MM.1S (cell line): ENCODE measurements around the gene CTNNBL1.

ENCODE experiments used
- DNase-seq: peaks from one replicate; pipeline ENCODE4 v3.0.0-alpha.2; 2015
- H2AFZ ChIP-seq: fragments of 300-600 bp; sonication (generic); 2 replicates; pipeline ENCODE4 v1.6.0; 2016; ENCODE audit warnings: antibody characterized with exemption, low read length
- H3F3A ChIP-seq: fragments of 300-600 bp; sonication (generic); 2 replicates; pipeline ENCODE4 v1.6.1; 2016; ENCODE audit warnings: mild to moderate bottlenecking, antibody characterized with exemption, low read length, moderate library complexity, mixed read lengths; ENCODE audit not compliant: insufficient read depth
- H3K27ac ChIP-seq: fragments of 300-600 bp; sonication (generic); 2 replicates; pipeline ENCODE4 v1.5.1; 2016; ENCODE audit warnings: mild to moderate bottlenecking, low read length
- H3K27me3 ChIP-seq: fragments of 300-600 bp; sonication (generic); replicated peaks from 2 replicates; pipeline ENCODE4 v1.6.0; 2016; ENCODE audit warnings: low read length; ENCODE audit not compliant: insufficient read depth
- H3K36me3 ChIP-seq: fragments of 300-600 bp; sonication (generic); replicated peaks from 2 replicates; pipeline ENCODE4 v1.6.1; 2016; ENCODE audit warnings: mild to moderate bottlenecking, low read length, mixed read lengths; ENCODE audit not compliant: insufficient read depth
- H3K4me1 ChIP-seq: fragments of 300-600 bp; sonication (generic); 2 replicates; pipeline ENCODE4 v1.6.1; 2016; ENCODE audit warnings: low read length, mixed read lengths
- H3K4me2 ChIP-seq: fragments of 300-600 bp; sonication (generic); 2 replicates; pipeline ENCODE4 v1.6.0; 2016; ENCODE audit warnings: low read depth, low read length
- H3K4me3 ChIP-seq: fragments of 300-600 bp; sonication (generic); 2 replicates; pipeline ENCODE4 v1.5.1; 2016; ENCODE audit warnings: low read length, mixed read lengths
- H3K79me2 ChIP-seq: fragments of 300-600 bp; sonication (generic); 2 replicates; pipeline ENCODE4 v1.6.1; 2016; ENCODE audit warnings: mixed run types, low read length, mixed read lengths
- H3K9ac ChIP-seq: fragments of 300-600 bp; sonication (generic); 2 replicates; pipeline ENCODE4 v1.6.1; 2016; ENCODE audit warnings: low read length, mixed read lengths
- H3K9me2 ChIP-seq: fragments of 300-600 bp; sonication (generic); replicated peaks from 2 replicates; pipeline ENCODE4 v1.6.1; 2016; ENCODE audit warnings: mild to moderate bottlenecking, low read length, mixed read lengths; ENCODE audit not compliant: insufficient read depth
- H3K9me3 ChIP-seq: fragments of 300-600 bp; sonication (generic); replicated peaks from 2 replicates; pipeline ENCODE4 v1.6.1; 2016; ENCODE audit warnings: mild to moderate bottlenecking, low read length, mixed read lengths; ENCODE audit not compliant: insufficient read depth
- H4K20me1 ChIP-seq: fragments of 300-600 bp; sonication (generic); 2 replicates; pipeline ENCODE4 v1.6.1; 2016; ENCODE audit warnings: mild to moderate bottlenecking, low read length, moderate library complexity, mixed read lengths; ENCODE audit not compliant: insufficient read depth
- CTCF ChIP-seq: fragments of 300-600 bp; sonication (generic); IDR thresholded peaks from 2 replicates; pipeline ENCODE4 v1.5.1; 2016; ENCODE audit warnings: antibody characterized with exemption, low read length, mixed read lengths
- EZH2 ChIP-seq: fragments of 300-600 bp; sonication (generic); optimal IDR thresholded peaks from 2 replicates; pipeline ENCODE3; 2017; ENCODE audit warnings: low read depth, mild to moderate bottlenecking, antibody characterized with exemption, low read length, mixed read lengths
- EZH2phosphoT487 ChIP-seq: fragments of 300-600 bp; sonication (generic); IDR thresholded peaks from 2 replicates; pipeline ENCODE4 v1.6.1; 2018; ENCODE audit warnings: antibody characterized with exemption, low read length

The CTNNBL1 gene

DNA sequence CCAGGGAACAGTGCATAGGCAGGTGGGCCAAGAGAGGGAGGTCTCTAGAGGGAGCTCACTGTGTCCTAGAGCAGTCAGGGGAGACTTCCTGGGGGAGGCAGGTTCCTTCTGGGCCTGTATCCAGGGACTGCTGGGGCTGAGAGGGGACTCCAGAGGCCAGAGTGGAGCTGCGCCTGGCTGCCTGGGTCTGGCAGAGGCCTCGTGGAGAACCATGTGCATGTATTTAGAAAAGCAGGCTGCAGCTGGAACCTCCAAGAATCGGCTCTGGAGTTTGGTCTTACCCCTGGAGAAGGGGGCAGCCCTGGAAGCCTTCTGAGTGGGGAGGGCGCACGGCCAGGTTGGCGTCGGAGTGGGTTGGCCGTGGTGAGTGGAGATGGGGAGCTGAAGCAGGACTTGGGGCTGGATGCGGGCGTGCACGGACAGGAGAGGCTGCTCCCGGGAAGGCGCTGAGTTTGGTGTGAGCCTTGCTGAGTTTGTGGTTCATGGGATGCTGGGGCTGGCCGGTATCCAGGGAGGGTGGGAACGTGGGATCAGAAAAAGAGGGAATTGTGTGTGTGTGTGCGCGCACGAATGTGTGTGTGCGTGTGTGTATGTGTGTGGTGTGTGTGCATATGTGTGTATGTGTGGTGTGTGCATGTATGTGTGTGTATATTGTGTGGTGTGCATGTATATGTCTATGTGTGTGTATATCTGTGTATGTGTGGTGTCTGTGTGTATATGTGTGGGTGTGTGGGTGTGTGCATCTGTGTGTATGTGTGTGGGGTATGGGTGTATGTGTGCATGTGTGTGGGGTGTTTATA, 219.9 kb downstream of the CTNNBL1 start:
- no peaks in the 10 kb centered on the region for H3K9me2 ChIP-seq
- H3K4me3 ChIP-seq = no peak overlapping the region
- no peaks in the 10 kb centered on the region for H4K20me1 ChIP-seq
- H2AFZ ChIP-seq = no peak overlapping the region
- no peak overlapping the region for H3K4me2 ChIP-seq
- no peaks in the 10 kb centered on the region for H3K79me2 ChIP-seq
- no peak for TF ChIP-seq EZH2
- no peak for TF ChIP-seq EZH2phosphoT487
- TF ChIP-seq CTCF = no peak
- peaks cover 63% of the 10 kb centered on the region for H3K27me3 ChIP-seq
- no peaks in the 10 kb centered on the region for H3F3A ChIP-seq
- H3K27ac ChIP-seq = no peak overlapping the region
- no peaks in the 10 kb centered on the region for H3K4me1 ChIP-seq
- no peak overlapping the region for H3K9ac ChIP-seq
- no peaks in the 10 kb centered on the region for H3K36me3 ChIP-seq
- H3K9me3 ChIP-seq = no peaks in the 10 kb centered on the region
- DNase-seq = no peak

- H3K36me3 ChIP-seq = no peaks in the 10 kb centered on the region
- no peaks in the 10 kb centered on the region for H4K20me1 ChIP-seq
- TF ChIP-seq EZH2 = no peak
- no peak for TF ChIP-seq CTCF
- no peak for TF ChIP-seq EZH2phosphoT487
- H3K79me2 ChIP-seq = no peaks in the 10 kb centered on the region
- no peaks in the 10 kb centered on the region for H3K9me2 ChIP-seq
- H3F3A ChIP-seq = no peaks in the 10 kb centered on the region
- no peak overlapping the region for H3K4me3 ChIP-seq
- no peak overlapping the region for H3K27ac ChIP-seq
- no peak overlapping the region for H3K9ac ChIP-seq
- no peaks in the 10 kb centered on the region for H3K9me3 ChIP-seq
- no peak overlapping the region for H3K4me2 ChIP-seq
- H3K27me3 ChIP-seq = peaks cover 62% of the 10 kb centered on the region
- no peaks in the 10 kb centered on the region for H3K4me1 ChIP-seq
- H2AFZ ChIP-seq = no peak overlapping the region
- no peak for DNase-seq
Observed at GRCh38 chr20:37914367-37914671, 220.5 kb downstream of the CTNNBL1 start.

DNA sequence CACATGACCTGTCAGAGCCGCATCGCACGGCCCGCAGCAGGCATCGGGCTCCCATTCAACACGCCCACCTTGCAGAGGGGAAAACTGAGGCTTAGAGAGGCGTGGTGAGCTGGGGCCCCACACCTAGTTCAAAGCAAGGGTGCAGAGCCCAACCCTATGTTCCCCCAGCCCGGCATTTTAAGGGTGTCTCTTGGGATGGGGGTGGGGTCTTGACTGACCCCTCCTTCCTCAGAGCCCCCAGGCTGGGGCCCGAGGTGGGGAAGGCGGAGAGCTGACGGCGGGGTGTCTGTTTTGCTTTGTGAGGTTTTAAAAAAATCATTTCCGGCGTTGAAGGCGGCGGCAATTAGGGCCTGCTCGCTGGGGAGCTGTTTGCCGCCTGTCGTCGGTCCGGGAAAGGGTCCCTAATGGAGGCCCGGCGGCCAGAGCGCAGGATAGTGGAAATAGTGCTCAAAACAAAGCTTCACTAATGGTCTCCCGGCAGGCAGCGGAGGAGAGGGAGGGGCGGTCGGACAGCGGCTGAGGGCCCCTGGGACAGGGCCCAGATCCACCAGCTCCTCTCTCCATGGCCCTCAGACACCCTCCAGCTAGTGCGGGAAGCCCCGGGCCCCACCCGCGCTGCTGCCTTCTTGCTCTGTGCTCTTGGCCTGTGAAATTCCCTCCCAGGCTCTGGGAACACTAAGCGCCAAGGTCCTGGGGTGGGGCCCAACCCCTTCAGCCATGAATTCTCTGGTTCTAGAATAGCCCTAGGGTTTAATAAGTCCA, 221.0 kb downstream of the CTNNBL1 start:
- H3K27me3 ChIP-seq = peaks cover 62% of the 10 kb centered on the region
- no peaks in the 10 kb centered on the region for H4K20me1 ChIP-seq
- H3K79me2 ChIP-seq = no peaks in the 10 kb centered on the region
- H3F3A ChIP-seq = no peaks in the 10 kb centered on the region
- no peaks in the 10 kb centered on the region for H3K36me3 ChIP-seq
- no peak overlapping the region for H3K4me2 ChIP-seq
- H3K4me3 ChIP-seq = no peak overlapping the region
- no peak overlapping the region for H3K9ac ChIP-seq
- H3K9me3 ChIP-seq = no peaks in the 10 kb centered on the region
- TF ChIP-seq EZH2 (no peak), EZH2phosphoT487 (no peak)
- no peak overlapping the region for H2AFZ ChIP-seq
- no peaks in the 10 kb centered on the region for H3K9me2 ChIP-seq
- DNase-seq = no peak
- no peaks in the 10 kb centered on the region for H3K4me1 ChIP-seq
- H3K27ac ChIP-seq = no peak overlapping the region

- no peak for TF ChIP-seq EZH2
- TF ChIP-seq CTCF = no peak
- DNase-seq = no peak
- Histone ChIP-seq H4K20me1 (no peaks in the 10 kb centered on the region), H3K27me3 (peaks cover 62% of the 10 kb centered on the region), H3K27ac (no peak overlapping the region), H3K4me2 (no peak overlapping the region), H3K9me2 (no peaks in the 10 kb centered on the region), H3K79me2 (no peaks in the 10 kb centered on the region), H3F3A (no peaks in the 10 kb centered on the region), H3K36me3 (no peaks in the 10 kb centered on the region), H3K4me1 (no peaks in the 10 kb centered on the region), H3K9ac (no peak overlapping the region), H3K9me3 (no peaks in the 10 kb centered on the region), H3K4me3 (no peak overlapping the region), H2AFZ (no peak overlapping the region)
Observed at GRCh38 chr20:37915434-37915787, 221.6 kb downstream of the CTNNBL1 start.
